Cardiac septum (tissue), 1 donor: ENCODE measurements around the gene COL6A1. TPM values are rescaled to one million over a fixed set of nuclear protein-coding genes. Genes with fewer than 3 reads are reported as not detected.
"Not testable (repeated sequence)": the region's sequence is repeated elsewhere in the genome, so short reads cannot be mapped to it uniquely, and the experiment has no call there.

ENCODE experiments used
- DNase-seq: peaks from one replicate; pipeline ENCODE4 v3.0.0-alpha.2; 2020; ENCODE audit warnings: low spot score
- intact Hi-C: fragments of 100-400 bp; cut with DNase I; formaldehyde crosslinking; loops from one replicate; pipeline ENCODE4 v1.14.0; 2022
- total RNA-seq: library from RNA; stranded (reverse); fragmentation: NEBNext Ultra II Directional; extraction: Animal tissue kit (Norgen Biotek cat#: 25700); gene quantifications from one replicate; pipeline ENCODE4 v1.2.1, GENCODE V29; 2021
- donor health status: DM: no; HTN: no; CAD: no.

Gene COL6A1
- total RNA-seq, 1 donor from 2014 or later = 140 TPM

- intact Hi-C loops = not testable (repeated sequence)
These were observed 20.2 kb upstream of the COL6A1 start for GRCh38 chr21:45961408-45961807.

GRCh38 chr21:45962531-45963231 is 18.9 kb upstream of the COL6A1 start:
- DNase-seq = no peak

More at GRCh38 chr21:45961408-45961807, 20.2 kb upstream of the COL6A1 start:
- not testable (repeated sequence) for DNase-seq

GRCh38 chr21:45963232-45963570 is 18.4 kb upstream of the COL6A1 start:
- intact Hi-C loops = no loop called here
- DNase-seq = no peak

More at GRCh38 chr21:45962531-45963231, 18.9 kb upstream of the COL6A1 start:
- intact Hi-C loops = no loop called here

GRCh38 chr21:45964649-45965048 is 16.9 kb upstream of the COL6A1 start:
- no peak for DNase-seq
- intact Hi-C loops = no loop called here

- no peak for DNase-seq
- intact Hi-C loops = no loop called here
These were observed 16.3 kb upstream of the COL6A1 start for GRCh38 chr21:45965084-45965809.

- intact Hi-C loops = no loop called here
These were observed 14.7 kb upstream of the COL6A1 start for GRCh38 chr21:45966791-45967394.

GRCh38 chr21:45969921-45970673 is 11.5 kb upstream of the COL6A1 start:
- DNase-seq = no peak
- intact Hi-C loops = loop anchor here (5.0 to 10.0 kb wide), 5 partner anchors 67 to 355 kb away; partner anchors contain the start of genes C21orf58, LSS, MCM3AP and PCNT

More at GRCh38 chr21:45966791-45967394, 14.7 kb upstream of the COL6A1 start:
- no peak for DNase-seq

- DNase-seq = no peak
These were observed 10.6 kb upstream of the COL6A1 start for GRCh38 chr21:45970674-45971615.

GRCh38 chr21:45971616-45972352 is 9.8 kb upstream of the COL6A1 start:
- peak; percentile 74 for DNase-seq
- intact Hi-C loops = loop anchor here (5.0 to 10.0 kb wide), 5 partner anchors 66 to 353 kb away; partner anchors contain the start of genes C21orf58, LSS, MCM3AP and PCNT

More at GRCh38 chr21:45970674-45971615, 10.6 kb upstream of the COL6A1 start:
- intact Hi-C loops = loop anchor here (5.0 to 10.0 kb wide), 5 partner anchors 66 to 354 kb away; partner anchors contain the start of genes C21orf58, LSS, MCM3AP and PCNT

GRCh38 chr21:45972353-45972715 is 9.2 kb upstream of the COL6A1 start:
- intact Hi-C loops = loop anchor here (5.0 to 10.0 kb wide), 5 partner anchors 65 to 352 kb away; partner anchors contain the start of genes C21orf58, LSS, MCM3AP and PCNT
- peak; percentile 76 for DNase-seq

GRCh38 chr21:45972716-45973474 is 8.7 kb upstream of the COL6A1 start:
- intact Hi-C loops = loop anchor here (5.0 to 10.0 kb wide), 5 partner anchors 64 to 352 kb away; partner anchors contain the start of genes C21orf58, LSS, MCM3AP and PCNT
- peak; percentile 89 for DNase-seq

GRCh38 chr21:45973475-45974072 is 8.0 kb upstream of the COL6A1 start:
- peak; percentile 88 for DNase-seq
- intact Hi-C loops = loop anchor here (2.0 to 10.0 kb wide), 6 partner anchors 64 to 351 kb away; partner anchors contain the start of genes C21orf58, COL6A2, LSS and MCM3AP

GRCh38 chr21:45974073-45975019 is 7.2 kb upstream of the COL6A1 start:
- intact Hi-C loops = loop anchor here (2.0 to 10.0 kb wide), 6 partner anchors 63 to 350 kb away; partner anchors contain the start of genes C21orf58, COL6A2, LSS and MCM3AP
- peak; percentile 82 for DNase-seq

GRCh38 chr21:45975020-45975666 is 6.4 kb upstream of the COL6A1 start:
- DNase-seq = peak; percentile 80
- intact Hi-C loops = loop anchor here (2.0 to 10.0 kb wide), 4 partner anchors 90 to 350 kb away; partner anchors contain the start of genes C21orf58, COL6A2, MCM3AP and PCNT
